Dedifferentiated amniotic fluid mesenchymal stem cell (primary cell): ENCODE data around the gene SRP19.
A peak's percentile ranks its signal among the peaks of the same experiment; 100 is the strongest.
"Not testable (repeated sequence)": the region's sequence is repeated elsewhere in the genome, so short reads cannot be mapped to it uniquely, and the experiment has no call there.

Source experiments
- DNase-seq: peaks from one replicate; pipeline ENCODE4 v3.0.0-alpha.2; 2016; ENCODE audit errors: extremely low spot score

SRP19 gene

GRCh38 chr5:112860929-112861637 is at the start of gene SRP19:
Gene SRP19, plus strand, starts transcription at chr5:112861287. Its CDS starts 90 bp downstream, at chr5:112861377.
- DNase-seq: peak; percentile 99

- DNase-seq: no peak
Measured at GRCh38 chr5:112812549-112812948, 48.5 kb upstream of the SRP19 start.

DNA sequence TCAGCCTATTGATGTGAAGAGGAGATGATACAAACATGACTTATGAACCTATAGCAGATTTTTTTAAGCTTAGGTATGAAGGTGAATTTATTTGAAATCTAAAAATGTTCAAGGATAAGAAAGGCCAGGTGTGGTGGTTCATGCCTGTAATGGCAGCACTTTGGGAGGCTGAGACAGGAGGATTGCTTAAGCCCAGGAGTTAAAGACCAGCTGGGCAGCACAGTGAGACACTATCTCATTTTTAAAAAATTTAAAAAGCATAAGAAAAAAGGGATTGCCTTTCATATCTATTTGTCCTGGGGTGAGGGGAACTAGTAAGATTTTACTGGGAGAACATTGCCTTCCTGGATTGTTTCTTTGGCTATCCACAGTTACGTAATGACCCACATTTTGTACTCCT is 40.8 kb upstream of the SRP19 start:
- no peak for DNase-seq

DNA sequence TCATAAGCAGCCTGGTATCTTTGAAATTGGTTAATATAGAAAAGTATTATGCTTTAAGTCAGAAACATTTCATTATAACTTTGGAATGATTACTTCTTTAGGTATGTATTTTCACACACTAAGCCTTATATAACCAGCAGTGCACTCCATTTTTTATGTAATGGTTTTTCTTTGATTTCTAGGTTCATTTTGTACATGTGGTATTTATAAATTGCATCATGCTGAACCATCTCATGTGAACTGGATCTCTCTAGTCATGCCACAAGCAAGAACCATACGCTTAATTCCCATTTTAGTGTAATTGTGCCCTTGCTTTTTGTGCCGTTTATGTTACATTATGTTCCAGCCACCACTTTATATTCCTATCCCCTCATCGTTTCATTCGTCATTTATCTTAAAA is 38.6 kb upstream of the SRP19 start:
- peak; percentile 58 for DNase-seq

DNA sequence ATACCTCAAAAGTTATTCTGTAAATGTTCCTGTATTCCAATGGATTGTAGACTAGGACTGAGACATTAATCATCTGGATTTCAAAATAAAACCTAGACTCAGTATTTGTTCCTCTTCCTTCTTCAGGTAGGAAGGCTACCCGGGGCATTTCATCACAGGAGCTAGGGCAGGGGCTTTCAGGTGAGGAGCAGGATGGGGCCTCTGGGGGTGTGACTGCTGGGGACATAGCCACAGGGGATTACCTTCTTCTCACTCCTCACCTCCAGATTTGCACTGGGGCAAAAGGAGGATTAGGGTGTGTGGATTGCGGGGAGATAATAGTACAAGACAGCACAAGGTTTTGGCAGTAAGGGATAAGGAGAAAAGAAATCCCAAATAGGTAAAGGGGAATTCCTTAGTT is 37.9 kb upstream of the SRP19 start:
- no peak for DNase-seq

DNA sequence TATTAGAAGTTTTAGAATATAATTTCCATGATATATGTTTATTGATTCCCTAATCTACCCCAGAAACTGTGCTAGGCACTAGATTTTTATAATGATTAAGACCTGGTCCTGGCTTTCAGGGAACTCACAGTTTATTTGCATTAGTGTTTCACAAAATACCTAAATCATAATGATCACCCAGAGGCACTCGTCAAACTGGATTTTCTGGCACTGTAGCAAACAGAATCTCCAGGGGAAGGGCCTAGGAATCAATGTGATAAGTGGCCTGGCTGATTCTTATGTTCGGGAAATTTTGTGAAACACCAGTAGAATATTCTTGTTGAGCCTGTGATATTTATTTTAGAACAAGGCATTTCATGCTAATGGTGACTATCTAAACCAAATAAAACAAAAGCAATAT is 37.4 kb upstream of the SRP19 start:
- no peak for DNase-seq

GRCh38 chr5:112824197-112824596 is 36.9 kb upstream of the SRP19 start:
- no peak for DNase-seq

DNA sequence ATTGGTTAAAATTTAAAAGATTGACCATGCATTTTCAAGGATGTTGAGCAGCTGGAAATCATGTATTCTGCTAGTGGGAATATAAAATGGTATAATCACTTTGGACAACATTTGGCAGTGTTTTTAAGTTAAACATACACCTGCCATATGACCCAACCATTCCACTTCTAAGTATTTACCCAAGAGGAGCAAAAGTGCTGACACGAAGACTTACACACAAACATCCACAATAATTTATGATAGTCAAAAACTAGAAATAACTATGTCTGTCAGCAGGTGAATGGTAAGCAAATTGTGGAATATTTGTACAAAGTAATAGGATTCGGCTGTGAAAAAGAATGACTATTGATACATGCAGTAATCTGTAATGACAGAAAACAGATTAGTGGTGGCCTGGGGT is 30.7 kb upstream of the SRP19 start:
- DNase-seq: no peak

- no peak for DNase-seq
Measured at GRCh38 chr5:112833971-112834370, 27.1 kb upstream of the SRP19 start.

- no peak for DNase-seq
Measured at GRCh38 chr5:112844489-112844888, 16.6 kb upstream of the SRP19 start.

- DNase-seq: no peak
Measured at GRCh38 chr5:112846556-112846955, 14.5 kb upstream of the SRP19 start.

- no peak for DNase-seq
Measured at GRCh38 chr5:112847306-112847705, 13.8 kb upstream of the SRP19 start.

- peak; percentile 87 for DNase-seq
Measured at GRCh38 chr5:112848116-112848811, 12.8 kb upstream of the SRP19 start.

- DNase-seq: no peak
Measured at GRCh38 chr5:112849912-112850311, 11.2 kb upstream of the SRP19 start.

DNA sequence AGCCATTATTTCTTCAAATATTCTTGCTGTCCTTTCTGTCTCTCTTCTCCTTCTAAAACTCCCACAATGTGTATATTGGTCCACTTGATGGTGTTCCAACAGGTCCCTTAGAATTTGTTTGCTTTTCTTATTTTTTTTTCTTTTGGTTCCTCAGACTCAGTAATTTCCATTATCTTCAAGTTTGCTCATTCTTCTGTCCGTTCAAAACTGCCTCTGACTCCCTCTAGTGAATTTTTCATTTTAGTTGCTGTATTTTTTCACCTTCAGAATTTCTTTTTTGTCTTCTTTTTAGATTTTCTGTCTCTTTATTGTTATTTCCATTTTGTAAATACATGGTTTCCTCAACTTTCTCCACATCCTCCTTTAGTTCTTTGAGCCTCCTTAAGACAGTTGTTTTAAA is 6.4 kb upstream of the SRP19 start:
- DNase-seq: no peak

GRCh38 chr5:112857866-112858265 is 3.2 kb upstream of the SRP19 start:
- DNase-seq: no peak

DNA sequence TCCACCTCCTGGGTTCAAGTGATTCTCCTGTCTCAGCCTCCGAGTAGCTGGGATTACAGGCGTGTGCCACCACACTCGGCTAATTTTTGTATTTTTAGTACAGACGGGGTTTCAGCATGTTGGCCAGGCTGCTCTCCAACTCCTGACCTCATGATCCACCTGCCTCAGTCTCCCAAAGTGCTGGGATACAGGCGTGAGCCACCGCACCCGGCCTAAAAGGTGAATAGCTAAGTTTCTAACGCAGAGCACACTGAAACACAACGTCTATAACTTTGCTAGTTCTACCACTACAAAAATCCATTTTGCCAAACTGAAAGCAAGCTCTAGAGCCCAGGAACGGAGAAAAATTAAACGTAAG is 537 bp upstream of the SRP19 start:
- not testable (repeated sequence) for DNase-seq

GRCh38 chr5:112861638-112861985 is 525 bp downstream of the SRP19 start:
- no peak for DNase-seq

- no peak for DNase-seq
Measured at GRCh38 chr5:112862085-112862484, 998 bp downstream of the SRP19 start.

DNA sequence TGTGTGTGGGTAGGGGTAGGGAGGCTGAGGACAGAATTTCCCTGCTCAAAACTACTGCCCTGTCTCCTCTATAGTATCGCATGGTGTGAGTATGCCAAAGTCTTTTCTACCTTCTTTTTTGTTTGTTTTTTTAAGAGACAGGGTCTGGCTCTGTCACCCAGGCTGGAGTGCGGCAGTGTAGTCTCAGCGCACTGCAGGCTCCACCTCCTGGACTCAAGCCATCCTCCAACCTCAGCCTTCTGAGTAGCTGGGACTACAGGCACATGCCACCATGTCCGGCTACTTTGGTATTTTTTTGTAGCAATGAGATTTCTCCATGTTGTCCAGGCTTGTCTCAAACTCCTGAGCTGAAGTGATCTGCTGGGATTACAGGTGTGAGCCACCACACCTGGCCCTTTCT is 2.5 kb downstream of the SRP19 start:
- DNase-seq: no peak

DNA sequence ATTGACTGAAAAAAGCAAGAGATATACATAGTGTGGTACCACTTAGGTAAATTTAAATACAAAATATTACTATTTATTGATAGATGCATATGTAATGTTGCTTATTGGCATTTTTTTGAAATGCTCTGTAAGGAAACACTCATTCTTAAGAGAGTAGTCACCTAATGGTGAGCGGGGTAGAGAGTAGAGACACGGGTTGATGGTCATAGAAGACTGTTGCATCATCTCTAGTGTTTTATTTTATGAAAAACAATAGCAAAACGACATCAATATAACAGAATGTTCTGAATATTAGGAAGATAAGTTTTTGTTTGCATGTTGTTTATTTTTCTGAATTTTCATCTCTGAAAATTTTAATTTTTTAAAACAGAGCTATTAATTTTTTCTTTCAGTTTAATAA is 4.0 kb downstream of the SRP19 start:
- DNase-seq: no peak

DNA sequence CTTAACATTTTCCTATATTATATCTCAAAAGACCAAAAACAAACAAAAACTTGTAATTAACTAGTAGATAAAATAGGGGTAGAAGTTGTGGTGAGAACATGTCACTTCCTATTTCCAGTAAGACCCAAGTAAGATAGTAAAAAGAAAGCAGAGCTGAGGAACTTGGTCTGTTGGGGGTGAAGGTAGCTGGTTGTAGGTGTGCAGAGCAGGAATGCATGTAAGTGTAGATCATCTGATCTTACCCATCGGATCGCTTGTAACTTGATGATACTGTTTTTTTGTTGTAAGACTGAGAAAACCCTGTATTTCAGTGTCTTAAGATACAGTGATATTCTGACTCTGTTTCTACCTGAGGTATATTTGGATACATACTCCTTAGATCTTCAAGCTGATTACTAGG is 5.7 kb downstream of the SRP19 start:
- no peak for DNase-seq

- DNase-seq: no peak
Measured at GRCh38 chr5:112867411-112867810, 6.3 kb downstream of the SRP19 start.

- DNase-seq: no peak
Measured at GRCh38 chr5:112869948-112870347, 8.9 kb downstream of the SRP19 start.
